Measurements from ENCODE around the gene ZDHHC20. TPM values are rescaled to one million over a fixed set of nuclear protein-coding genes. Genes with fewer than 3 reads are reported as not detected.
"Not testable (repeated sequence)": the region's sequence is repeated elsewhere in the genome, so short reads cannot be mapped to it uniquely, and the experiment has no call there.

Gene ZDHHC20
- total and polyA plus RNA-seq, 5 donors, result 9.8 to 30.1 (median 25.1) TPM

DNA sequence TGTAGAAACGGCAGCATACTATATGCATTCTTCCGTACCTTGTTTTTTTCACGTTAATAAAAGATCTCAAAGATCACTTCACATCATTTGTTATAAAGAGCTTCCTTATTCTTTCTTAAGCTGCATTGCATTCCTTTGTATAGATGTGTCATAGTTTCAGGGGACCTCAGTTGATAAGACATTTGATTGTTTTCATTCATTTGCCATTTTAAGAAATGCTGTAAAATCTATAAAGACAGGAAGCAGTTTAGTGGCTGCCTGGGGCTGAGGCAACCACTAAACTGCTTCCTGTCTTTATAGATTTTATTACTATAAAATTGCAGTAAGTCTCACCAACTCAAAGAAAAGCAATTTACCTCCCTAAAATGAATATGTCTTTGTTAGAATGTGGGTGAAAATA is 59.4 kb downstream of the ZDHHC20 start:
- ATAC-seq (no peak), DNase-seq (no peak)
- Histone ChIP-seq H3K4me1 (ENCODE audit: control insufficient read depth, insufficient read depth, low read length) (no peaks in the 10 kb centered on the region), H3K4me3 (ENCODE audit: low read length) (no peak overlapping the region), H3K27ac (ENCODE audit: low read length) (no peak overlapping the region), H3K27me3 (ENCODE audit: control insufficient read depth, insufficient read depth) (no peaks in the 10 kb centered on the region), H3K9me3 (ENCODE audit: control insufficient read depth, low read length) (no peaks in the 10 kb centered on the region)
- intact Hi-C loops (cut with DNase I), result no loop called here
- 62% methylated on average over 3 of the region's 3 CpGs for WGBS

DNA sequence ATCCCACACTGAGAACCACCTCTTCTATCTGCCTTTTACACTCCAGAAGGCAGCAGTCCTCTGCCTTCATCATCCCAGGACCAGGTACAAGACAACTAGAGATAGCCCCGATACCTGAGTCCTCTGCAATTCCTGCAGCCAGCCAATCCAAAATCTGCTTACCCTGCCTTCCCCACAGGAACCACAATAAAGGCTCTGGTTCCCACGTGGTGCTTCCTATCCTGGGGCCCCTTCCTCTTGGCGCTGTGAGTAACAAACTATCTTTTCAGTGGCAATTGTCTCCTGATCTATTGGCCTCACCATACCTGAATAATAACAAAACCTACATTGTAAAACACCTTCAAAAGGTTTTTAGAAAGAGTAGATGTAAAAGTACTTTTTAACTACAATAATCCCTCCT is 63.1 kb downstream of the ZDHHC20 start:
- ATAC-seq (no peak), DNase-seq (no peak)
- H3K27ac ChIP-seq (ENCODE audit: low read length), result no peak overlapping the region
- no peaks in the 10 kb centered on the region for H3K4me1 ChIP-seq (ENCODE audit: control insufficient read depth, insufficient read depth, low read length)
- H3K4me3 ChIP-seq (ENCODE audit: low read length), result no peak overlapping the region
- H3K9me3 ChIP-seq (ENCODE audit: control insufficient read depth, low read length), result no peaks in the 10 kb centered on the region
- no peaks in the 10 kb centered on the region for H3K27me3 ChIP-seq (ENCODE audit: control insufficient read depth, insufficient read depth)
- intact Hi-C loops (cut with DNase I), result no loop called here
- 77% methylated on average over 3 of the region's 3 CpGs for WGBS

DNA sequence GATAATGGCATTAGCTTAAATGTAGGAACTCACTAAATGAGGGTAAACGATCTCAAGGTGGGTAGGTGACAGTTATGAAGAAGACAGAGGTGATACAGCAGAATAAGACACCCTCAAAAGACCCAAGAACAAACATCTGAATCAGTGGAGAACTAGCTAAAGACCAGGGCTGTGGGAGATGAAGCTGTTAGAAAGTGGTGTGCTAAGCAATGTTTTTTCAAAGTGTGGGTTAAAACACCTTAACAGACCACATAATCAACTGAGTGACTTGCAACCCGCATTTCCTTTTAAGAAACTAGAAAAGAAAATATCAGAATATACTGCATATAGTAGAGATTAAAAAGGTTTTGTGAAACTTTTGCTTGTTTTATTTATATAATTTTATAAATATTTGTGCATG is 70.0 kb downstream of the ZDHHC20 start:
- WGBS, result 95% methylated on average over 2 of the region's 2 CpGs
- no peaks in the 10 kb centered on the region for H3K4me1 ChIP-seq (ENCODE audit: control insufficient read depth, insufficient read depth, low read length)
- no peaks in the 10 kb centered on the region for H3K9me3 ChIP-seq (ENCODE audit: control insufficient read depth, low read length)
- H3K4me3 ChIP-seq (ENCODE audit: low read length), result no peak overlapping the region
- no peak overlapping the region for H3K27ac ChIP-seq (ENCODE audit: low read length)
- intact Hi-C loops (cut with DNase I), result no loop called here
- DNase-seq (no peak), ATAC-seq (no peak)
- no peaks in the 10 kb centered on the region for H3K27me3 ChIP-seq (ENCODE audit: control insufficient read depth, insufficient read depth)

DNA sequence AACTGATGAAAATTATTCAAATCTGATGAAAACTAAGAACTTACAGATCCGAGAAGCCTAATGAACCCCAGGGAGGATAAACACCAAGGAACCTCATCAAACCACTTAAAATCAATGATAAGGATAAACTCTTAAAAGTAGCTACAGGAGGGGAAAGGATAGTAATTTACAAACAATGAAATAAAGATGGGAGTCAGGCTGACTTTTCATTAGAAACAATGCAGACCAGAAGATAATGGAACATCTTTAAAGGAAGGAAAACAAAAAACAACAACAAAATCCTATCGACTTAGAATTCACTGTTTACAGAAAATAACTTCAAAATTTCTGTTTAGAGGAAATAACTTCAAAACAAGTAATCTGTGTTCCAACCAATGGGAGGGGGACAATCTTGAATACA is 73.4 kb downstream of the ZDHHC20 start:
- Histone ChIP-seq H3K27ac (ENCODE audit: low read length) (no peak overlapping the region), H3K4me3 (ENCODE audit: low read length) (no peak overlapping the region), H3K4me1 (ENCODE audit: control insufficient read depth, insufficient read depth, low read length) (no peaks in the 10 kb centered on the region), H3K9me3 (ENCODE audit: control insufficient read depth, low read length) (no peaks in the 10 kb centered on the region), H3K27me3 (ENCODE audit: control insufficient read depth, insufficient read depth) (no peaks in the 10 kb centered on the region)
- DNase-seq (no peak), ATAC-seq (no peak)
- 98% methylated on average over 2 of the region's 2 CpGs for WGBS
- intact Hi-C loops (cut with DNase I), result no loop called here

DNA sequence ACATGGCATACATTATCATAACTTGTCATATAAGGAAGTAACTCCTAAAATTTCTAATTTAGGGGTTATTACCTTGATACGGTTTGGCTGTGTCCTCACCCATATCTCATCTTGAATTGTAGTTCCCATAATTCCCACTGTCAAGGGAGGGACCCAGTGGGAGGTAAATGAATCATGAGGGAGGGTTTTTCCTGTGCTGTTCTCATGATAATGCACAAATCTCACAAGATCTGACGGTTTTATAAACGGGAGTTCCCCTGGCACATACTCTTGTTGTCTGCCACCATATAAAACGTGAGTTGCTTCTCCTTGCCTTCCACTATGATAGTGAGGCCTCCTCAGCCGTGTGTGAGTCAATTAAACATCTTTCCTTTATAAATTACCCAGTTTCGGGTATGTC is 76.0 kb downstream of the ZDHHC20 start:
- Histone ChIP-seq H3K9me3 (ENCODE audit: control insufficient read depth, low read length) (no peaks in the 10 kb centered on the region), H3K4me1 (ENCODE audit: control insufficient read depth, insufficient read depth, low read length) (no peaks in the 10 kb centered on the region), H3K27ac (ENCODE audit: low read length) (no peak overlapping the region), H3K27me3 (ENCODE audit: control insufficient read depth, insufficient read depth) (no peaks in the 10 kb centered on the region), H3K4me3 (ENCODE audit: low read length) (no peak overlapping the region)
- 79% methylated on average over 6 of the region's 6 CpGs for WGBS
- intact Hi-C loops (cut with DNase I), result no loop called here
- DNase-seq (no peak), ATAC-seq (no peak)

DNA sequence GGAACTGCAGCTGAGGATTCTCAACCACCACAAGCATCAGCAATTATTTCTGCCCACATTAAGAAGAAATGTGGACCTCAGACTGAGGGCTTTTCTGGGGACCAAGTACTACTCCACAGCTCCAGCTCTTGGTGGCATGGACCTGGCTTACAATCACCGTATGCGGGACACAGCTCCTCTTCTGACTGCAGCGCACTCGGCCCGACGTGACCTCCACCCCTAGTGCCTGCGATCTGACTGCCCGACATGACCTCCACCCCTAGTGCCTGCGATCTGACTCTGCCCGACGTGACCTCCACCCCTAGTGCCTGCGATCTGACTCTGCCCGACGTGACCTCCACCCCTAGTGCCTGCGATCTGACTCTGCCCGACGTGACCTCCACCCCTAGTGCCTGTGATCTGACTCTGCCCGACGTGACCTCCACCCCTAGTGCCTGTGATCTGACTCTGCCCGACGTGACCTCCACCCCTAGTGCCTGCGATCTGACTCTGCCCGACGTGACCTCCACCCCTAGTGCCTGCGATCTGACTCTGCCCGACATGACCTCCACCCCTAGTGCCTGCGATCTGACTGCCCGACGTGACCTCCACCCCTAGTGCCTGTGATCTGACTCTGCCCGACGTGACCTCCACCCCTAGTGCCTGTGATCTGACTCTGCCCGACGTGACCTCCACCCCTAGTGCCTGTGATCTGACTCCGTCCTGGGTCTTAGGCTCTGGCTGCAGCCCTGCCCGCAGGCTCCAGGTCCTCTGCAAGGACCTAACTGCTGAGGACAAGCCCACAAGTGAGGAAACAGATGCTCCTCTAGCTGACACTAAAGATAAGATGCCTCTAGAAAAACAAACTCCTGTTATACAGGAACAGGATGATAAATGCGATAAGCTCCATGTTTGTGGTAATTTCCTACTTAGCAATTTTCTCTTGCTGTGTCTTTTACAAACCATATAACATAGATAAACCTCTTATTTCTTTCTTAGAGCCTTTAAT is 81.8 kb downstream of the ZDHHC20 start:
- H3K4me1 ChIP-seq (ENCODE audit: control insufficient read depth, insufficient read depth, low read length); H3K4me3 ChIP-seq (ENCODE audit: low read length); H3K27me3 ChIP-seq (ENCODE audit: control insufficient read depth, insufficient read depth); H3K9me3 ChIP-seq (ENCODE audit: control insufficient read depth, low read length); intact Hi-C loops (cut with DNase I); ATAC-seq; DNase-seq; H3K27ac ChIP-seq (ENCODE audit: low read length): not testable (repeated sequence)
- WGBS, result 87% methylated on average over 36 of the region's 36 CpGs

DNA sequence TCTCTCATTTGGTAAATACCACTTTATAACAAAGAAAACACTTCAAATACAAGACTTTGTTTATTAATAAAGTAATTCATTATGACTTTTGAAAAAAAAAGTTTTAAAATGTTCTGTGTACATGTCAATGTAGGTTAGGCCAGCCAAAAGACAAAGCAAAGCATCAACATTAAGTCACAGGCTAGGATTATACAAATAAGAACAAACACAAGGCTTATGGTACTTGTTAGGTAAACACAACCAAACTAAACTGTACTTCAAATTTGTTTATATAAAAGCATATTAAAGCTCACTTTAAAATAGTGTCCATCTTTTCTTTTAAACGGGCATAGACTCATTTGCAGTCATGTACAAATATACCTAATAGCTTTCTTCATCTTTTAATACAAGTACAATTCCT is 86.6 kb downstream of the ZDHHC20 start:
- no peak overlapping the region for H3K27ac ChIP-seq (ENCODE audit: low read length)
- no peaks in the 10 kb centered on the region for H3K9me3 ChIP-seq (ENCODE audit: control insufficient read depth, low read length)
- no peaks in the 10 kb centered on the region for H3K4me1 ChIP-seq (ENCODE audit: control insufficient read depth, insufficient read depth, low read length)
- no peaks in the 10 kb centered on the region for H3K27me3 ChIP-seq (ENCODE audit: control insufficient read depth, insufficient read depth)
- intact Hi-C loops (cut with DNase I), result no loop called here
- DNase-seq (no peak), ATAC-seq (no peak)
- 84% methylated on average over 1 of the region's 1 CpG for WGBS
- H3K4me3 ChIP-seq (ENCODE audit: low read length), result no peak overlapping the region

DNA sequence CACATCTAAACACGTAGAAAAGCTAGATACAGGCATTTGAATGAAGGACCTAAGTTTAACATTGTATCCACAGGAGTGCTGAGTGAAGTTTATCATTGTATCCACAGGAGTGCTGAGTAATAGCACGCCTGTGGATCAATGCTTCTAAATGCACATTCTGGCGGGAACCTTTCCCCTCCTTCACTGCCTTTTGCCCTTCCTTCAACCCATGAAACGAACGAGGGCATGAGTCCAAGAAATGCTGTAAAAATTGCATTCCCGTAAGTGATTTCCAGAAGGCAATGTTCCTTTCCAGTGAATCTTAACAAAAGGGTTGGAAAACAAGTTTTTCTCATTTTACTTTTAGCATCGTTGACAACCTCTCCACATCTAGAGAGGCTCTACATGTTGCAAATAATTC is 88.1 kb downstream of the ZDHHC20 start:
- H3K4me1 ChIP-seq (ENCODE audit: control insufficient read depth, insufficient read depth, low read length), result no peaks in the 10 kb centered on the region

DNA sequence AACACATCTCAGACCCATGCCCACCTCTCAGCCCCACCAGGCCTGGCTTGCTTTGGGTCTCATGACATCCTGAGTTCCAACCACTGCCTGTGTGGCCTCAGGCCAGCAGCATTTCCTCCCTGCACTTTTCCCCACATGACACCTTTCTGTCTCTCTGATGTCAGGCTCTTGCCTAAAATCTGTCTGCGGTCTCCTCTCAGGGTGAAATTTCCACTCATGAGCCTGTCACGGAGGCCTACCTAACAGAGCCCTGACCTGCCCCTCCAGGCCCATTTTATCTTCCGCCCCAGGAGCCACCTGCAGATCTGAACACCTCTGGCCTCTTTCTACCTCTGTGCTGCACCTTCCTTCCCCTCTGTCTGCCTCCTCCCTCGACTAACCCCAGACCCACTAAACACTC is 93.5 kb downstream of the ZDHHC20 start:
- Histone ChIP-seq H3K4me3 (ENCODE audit: low read length) (no peak overlapping the region), H3K27me3 (ENCODE audit: control insufficient read depth, insufficient read depth) (no peaks in the 10 kb centered on the region), H3K27ac (ENCODE audit: low read length) (no peak overlapping the region), H3K9me3 (ENCODE audit: control insufficient read depth, low read length) (no peaks in the 10 kb centered on the region), H3K4me1 (ENCODE audit: control insufficient read depth, insufficient read depth, low read length) (no peaks in the 10 kb centered on the region)
- ATAC-seq (no peak), DNase-seq (no peak)
- intact Hi-C loops (cut with DNase I), result no loop called here
- WGBS, result 81% methylated on average over 4 of the region's 4 CpGs

More for the DNA sequence above, 88.1 kb downstream of the ZDHHC20 start:
- ATAC-seq (no peak), DNase-seq (no peak)
- H3K9me3 ChIP-seq (ENCODE audit: control insufficient read depth, low read length), result no peaks in the 10 kb centered on the region
- no peaks in the 10 kb centered on the region for H3K27me3 ChIP-seq (ENCODE audit: control insufficient read depth, insufficient read depth)
- intact Hi-C loops (cut with DNase I), result no loop called here
- H3K4me3 ChIP-seq (ENCODE audit: low read length), result no peak overlapping the region
- WGBS, result 45% methylated on average over 7 of the region's 7 CpGs
- H3K27ac ChIP-seq (ENCODE audit: low read length), result no peak overlapping the region

DNA sequence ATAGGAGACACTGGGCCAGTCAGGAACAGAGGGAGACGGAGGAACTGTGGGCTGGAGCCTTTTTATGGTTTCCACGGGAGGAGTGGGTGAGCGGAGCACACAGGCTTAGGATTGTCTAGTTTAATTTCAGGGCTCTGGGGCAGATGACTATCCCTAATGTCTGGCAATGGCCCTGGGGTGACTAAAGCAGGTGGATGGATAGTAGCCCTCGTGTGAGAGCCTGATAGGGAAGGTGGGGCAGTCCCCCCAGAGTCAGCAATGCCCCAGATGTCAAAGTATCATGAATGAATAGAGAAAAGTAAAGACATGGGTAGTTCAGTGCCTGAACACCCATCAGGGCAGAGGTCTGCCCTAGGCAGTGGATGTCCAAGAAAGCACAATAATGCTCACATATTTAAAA is 94.2 kb downstream of the ZDHHC20 start:
- 85% methylated on average over 4 of the region's 4 CpGs for WGBS
- H3K27me3 ChIP-seq (ENCODE audit: control insufficient read depth, insufficient read depth), result no peaks in the 10 kb centered on the region
- no peaks in the 10 kb centered on the region for H3K4me1 ChIP-seq (ENCODE audit: control insufficient read depth, insufficient read depth, low read length)
- H3K4me3 ChIP-seq (ENCODE audit: low read length), result no peak overlapping the region
- DNase-seq, result no peak
- no peak overlapping the region for H3K27ac ChIP-seq (ENCODE audit: low read length)
- intact Hi-C loops (cut with DNase I), result no loop called here
- H3K9me3 ChIP-seq (ENCODE audit: control insufficient read depth, low read length), result no peaks in the 10 kb centered on the region
- no peak for ATAC-seq

DNA sequence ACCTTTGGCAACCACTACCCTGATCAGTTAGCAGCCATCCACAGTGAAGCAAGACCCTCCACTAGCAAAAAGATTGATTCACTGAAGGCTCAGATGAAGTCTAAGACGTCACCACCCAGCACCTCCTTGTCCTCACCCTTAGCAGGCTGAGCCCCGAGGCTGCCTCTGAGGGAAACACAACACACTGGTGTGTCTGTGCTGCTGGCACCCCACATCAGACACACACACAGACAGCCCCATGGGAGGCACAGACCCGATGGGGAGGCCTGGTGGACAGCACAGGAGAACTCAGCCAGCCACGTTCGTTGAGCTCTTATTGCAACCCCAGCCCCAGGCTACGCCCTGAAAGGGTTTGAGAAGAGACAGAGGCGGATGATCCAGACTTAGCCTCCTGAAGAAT is 94.7 kb downstream of the ZDHHC20 start:
- 86% methylated on average over 7 of the region's 7 CpGs for WGBS
- ATAC-seq (no peak), DNase-seq (no peak)
- Histone ChIP-seq H3K4me3 (ENCODE audit: low read length) (no peak overlapping the region), H3K27ac (ENCODE audit: low read length) (no peak overlapping the region), H3K27me3 (ENCODE audit: control insufficient read depth, insufficient read depth) (no peaks in the 10 kb centered on the region), H3K9me3 (ENCODE audit: control insufficient read depth, low read length) (no peaks in the 10 kb centered on the region), H3K4me1 (ENCODE audit: control insufficient read depth, insufficient read depth, low read length) (no peaks in the 10 kb centered on the region)
- intact Hi-C loops (cut with DNase I), result no loop called here

Measured in right cardiac atrium (tissue), 5 donors.